ENCODE measurements around the gene MC3R.

Gene MC3R

GRCh38 chr20:56257604-56258003 is 9.1 kb downstream of the MC3R start:
- DNase-seq = no peak

- no peak for DNase-seq
These were observed 11.4 kb downstream of the MC3R start for GRCh38 chr20:56259948-56260347.

- no peak for DNase-seq
These were observed 20.0 kb downstream of the MC3R start for GRCh38 chr20:56268536-56268935.

- no peak for DNase-seq
These were observed 23.4 kb downstream of the MC3R start for GRCh38 chr20:56271974-56272373.

GRCh38 chr20:56273491-56273890 is 25.0 kb downstream of the MC3R start:
- no peak for DNase-seq

GRCh38 chr20:56274156-56274555 is 25.6 kb downstream of the MC3R start:
- DNase-seq = no peak

GRCh38 chr20:56278196-56278595 is 29.7 kb downstream of the MC3R start:
- no peak for DNase-seq

GRCh38 chr20:56285496-56285895 is 37.0 kb downstream of the MC3R start:
- no peak for DNase-seq

GRCh38 chr20:56289652-56290051 is 41.1 kb downstream of the MC3R start:
- DNase-seq = no peak

GRCh38 chr20:56299362-56299761 is 50.8 kb downstream of the MC3R start:
- DNase-seq = no peak

All from cerebellar nuclear complex (tissue), 1 donor.